HFFc6 (cell line): ENCODE data around the gene DPP6. TPM values are rescaled to one million over a fixed set of nuclear protein-coding genes. Genes with fewer than 3 reads are reported as not detected.

Experiments
- DNase-seq: peaks from one replicate; pipeline ENCODE4 v3.0.0-alpha.2; 2018
- H3K27ac Mint-ChIP-seq: 2 replicates; pipeline ENCODE4 v1.8.0; 2020; ENCODE audit warnings: mild to moderate bottlenecking, mixed read lengths
- H3K27me3 Mint-ChIP-seq: 2 replicates; pipeline ENCODE4 v1.8.0; 2021; ENCODE audit warnings: mild to moderate bottlenecking, moderate library complexity, mixed read lengths; ENCODE audit not compliant: insufficient read depth
- H3K36me3 Mint-ChIP-seq: 2 replicates; pipeline ENCODE4 v1.8.0; 2021; ENCODE audit warnings: low read depth, mixed read lengths
- H3K4me1 Mint-ChIP-seq: 2 replicates; pipeline ENCODE4 v1.8.0; 2020; ENCODE audit warnings: low read depth, mixed read lengths
- H3K4me3 Mint-ChIP-seq: 2 replicates; pipeline ENCODE4 v1.8.0; 2020; ENCODE audit warnings: mild to moderate bottlenecking, moderate library complexity, mixed read lengths
- H3K9me3 Mint-ChIP-seq: 2 replicates; pipeline ENCODE4 v1.8.0; 2020; ENCODE audit warnings: mild to moderate bottlenecking, mixed read lengths
- total RNA-seq, 6 experiments: library from RNA; stranded (reverse); fragmentation: NEBNext Ultra II Directional; extraction: Animal tissue kit (Norgen Biotek cat#: 25700); gene quantifications; 2 replicates in 1 of 6; 3 replicates in 5 of 6; pipeline ENCODE4 v1.2.3, GENCODE V29; 2021
- TF ChIP-seq, protein P1 (sequence below): fragments of 200-600 bp; sonication (generic); IDR thresholded peaks from 2 replicates; pipeline ENCODE4 v1.5.0; 2021; ENCODE audit warnings: antibody characterized with exemption, mild to moderate bottlenecking

The DPP6 gene
- total RNA-seq, 6 experiments from 2014 or later: not detected

DNA sequence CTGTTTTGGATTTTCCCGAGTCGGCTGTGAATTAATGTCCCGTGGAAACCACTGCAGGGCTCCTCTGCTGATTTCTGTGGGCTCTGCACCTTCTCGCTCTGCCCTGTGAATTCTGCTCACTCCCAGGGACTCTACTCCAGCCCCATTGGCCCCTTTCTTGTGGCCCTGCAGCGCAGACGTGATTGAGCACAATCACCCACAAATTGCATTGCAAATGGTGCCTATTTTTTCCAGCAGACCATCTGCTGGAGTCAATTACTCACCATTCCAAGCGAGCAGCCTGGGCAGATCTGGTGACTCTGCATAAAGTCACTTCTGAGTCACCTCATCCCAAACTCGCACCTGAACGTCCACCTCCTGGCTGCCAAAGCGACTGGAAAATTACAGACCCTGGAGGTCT, 714.9 kb downstream of the DPP6 start:
- TF ChIP-seq, protein P1, sequence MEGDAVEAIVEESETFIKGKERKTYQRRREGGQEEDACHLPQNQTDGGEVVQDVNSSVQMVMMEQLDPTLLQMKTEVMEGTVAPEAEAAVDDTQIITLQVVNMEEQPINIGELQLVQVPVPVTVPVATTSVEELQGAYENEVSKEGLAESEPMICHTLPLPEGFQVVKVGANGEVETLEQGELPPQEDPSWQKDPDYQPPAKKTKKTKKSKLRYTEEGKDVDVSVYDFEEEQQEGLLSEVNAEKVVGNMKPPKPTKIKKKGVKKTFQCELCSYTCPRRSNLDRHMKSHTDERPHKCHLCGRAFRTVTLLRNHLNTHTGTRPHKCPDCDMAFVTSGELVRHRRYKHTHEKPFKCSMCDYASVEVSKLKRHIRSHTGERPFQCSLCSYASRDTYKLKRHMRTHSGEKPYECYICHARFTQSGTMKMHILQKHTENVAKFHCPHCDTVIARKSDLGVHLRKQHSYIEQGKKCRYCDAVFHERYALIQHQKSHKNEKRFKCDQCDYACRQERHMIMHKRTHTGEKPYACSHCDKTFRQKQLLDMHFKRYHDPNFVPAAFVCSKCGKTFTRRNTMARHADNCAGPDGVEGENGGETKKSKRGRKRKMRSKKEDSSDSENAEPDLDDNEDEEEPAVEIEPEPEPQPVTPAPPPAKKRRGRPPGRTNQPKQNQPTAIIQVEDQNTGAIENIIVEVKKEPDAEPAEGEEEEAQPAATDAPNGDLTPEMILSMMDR: no peak
- no peak overlapping the region for H3K27ac Mint-ChIP-seq
- no peak overlapping the region for H3K4me3 Mint-ChIP-seq
- peaks cover 4% of the 10 kb centered on the region; the same call in 1 of the 2 replicates for H3K36me3 Mint-ChIP-seq
- H3K9me3 Mint-ChIP-seq: peaks cover 73% of the 10 kb centered on the region
- H3K27me3 Mint-ChIP-seq: peaks cover 3% of the 10 kb centered on the region; the same call in 1 of the 2 replicates
- no peaks in the 10 kb centered on the region for H3K4me1 Mint-ChIP-seq
- no peak for DNase-seq

DNA sequence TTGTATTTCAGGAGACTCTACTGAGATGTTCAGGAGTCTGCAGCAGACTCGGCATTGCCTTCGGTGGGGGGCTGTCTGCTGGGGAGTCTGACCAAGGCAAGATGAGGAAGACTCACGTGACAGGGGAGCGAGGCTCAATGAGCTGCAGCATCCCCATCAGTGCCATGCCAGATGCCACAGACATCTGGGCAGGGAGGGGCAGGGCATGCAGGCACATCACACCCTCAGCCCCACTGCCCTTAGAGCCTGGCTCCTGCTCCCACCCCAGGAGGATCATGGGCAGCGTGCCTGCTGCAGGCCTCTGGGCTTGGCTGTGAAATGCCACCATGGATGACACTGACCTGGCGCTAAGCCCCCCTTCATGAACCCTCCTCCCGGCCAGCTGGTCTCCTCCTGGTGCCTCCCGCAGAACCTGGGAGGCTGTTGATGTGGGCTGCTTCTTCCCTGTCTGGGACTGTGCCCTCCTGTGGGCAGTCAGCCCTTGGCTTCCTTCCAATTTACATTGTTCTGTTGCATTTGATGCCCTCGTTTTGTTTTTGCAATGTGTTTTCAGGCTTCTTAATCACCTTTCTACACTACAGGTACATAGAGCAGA, 715.7 kb downstream of the DPP6 start:
- no peak overlapping the region for H3K4me3 Mint-ChIP-seq
- peaks cover 11% of the 10 kb centered on the region; the same call in 1 of the 2 replicates for H3K36me3 Mint-ChIP-seq
- no peak overlapping the region for H3K27ac Mint-ChIP-seq
- H3K4me1 Mint-ChIP-seq: no peaks in the 10 kb centered on the region
- H3K9me3 Mint-ChIP-seq: peaks cover 80% of the 10 kb centered on the region
- DNase-seq: no peak
- TF ChIP-seq, protein P1: no peak
- H3K27me3 Mint-ChIP-seq: peaks cover 3% of the 10 kb centered on the region

DNA sequence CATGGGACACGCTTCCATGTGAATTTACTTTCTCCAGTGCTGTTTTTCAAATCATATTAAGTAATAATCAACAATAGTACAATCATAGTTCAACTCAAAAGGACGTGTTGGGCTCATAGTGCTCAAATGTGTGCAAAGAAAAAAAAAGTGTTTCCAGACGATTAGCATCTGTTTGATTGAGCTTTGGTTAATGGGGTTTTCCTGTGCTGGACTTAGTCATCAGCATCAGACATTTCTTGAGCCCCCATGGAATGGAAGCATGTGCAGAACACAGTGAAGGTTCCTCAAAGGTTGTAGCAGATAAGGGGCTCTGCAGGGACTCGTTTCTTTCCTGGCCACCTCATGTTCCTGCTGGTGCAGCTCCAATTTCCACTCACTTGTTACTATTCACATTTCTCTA, 716.8 kb downstream of the DPP6 start:
- peaks cover 11% of the 10 kb centered on the region; the same call in 1 of the 2 replicates for H3K36me3 Mint-ChIP-seq
- H3K27ac Mint-ChIP-seq: no peak overlapping the region
- no peaks in the 10 kb centered on the region for H3K4me1 Mint-ChIP-seq
- H3K27me3 Mint-ChIP-seq: peaks cover 3% of the 10 kb centered on the region
- H3K9me3 Mint-ChIP-seq: peaks cover 70% of the 10 kb centered on the region
- TF ChIP-seq, protein P1: no peak
- no peak for DNase-seq
- H3K4me3 Mint-ChIP-seq: no peak overlapping the region

DNA sequence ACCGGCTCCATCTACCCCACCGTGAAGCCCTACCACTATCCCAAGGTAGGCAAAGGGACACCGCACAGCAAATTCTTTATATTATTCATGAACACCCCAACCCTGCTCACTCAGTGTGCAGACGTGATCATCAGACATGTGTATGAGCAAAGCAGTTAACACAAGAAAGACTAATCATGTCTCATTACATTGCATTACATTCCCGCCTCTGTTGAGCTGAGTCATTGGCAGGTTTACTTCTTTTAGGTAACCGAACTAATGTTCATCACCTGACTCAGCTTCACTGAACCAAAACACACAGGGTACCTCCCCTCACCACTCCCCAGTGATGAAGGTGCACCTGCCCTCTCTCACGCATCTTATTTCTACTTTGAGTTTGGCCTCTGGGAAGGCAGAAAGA, 717.3 kb downstream of the DPP6 start:
- TF ChIP-seq, protein P1: no peak

DNA sequence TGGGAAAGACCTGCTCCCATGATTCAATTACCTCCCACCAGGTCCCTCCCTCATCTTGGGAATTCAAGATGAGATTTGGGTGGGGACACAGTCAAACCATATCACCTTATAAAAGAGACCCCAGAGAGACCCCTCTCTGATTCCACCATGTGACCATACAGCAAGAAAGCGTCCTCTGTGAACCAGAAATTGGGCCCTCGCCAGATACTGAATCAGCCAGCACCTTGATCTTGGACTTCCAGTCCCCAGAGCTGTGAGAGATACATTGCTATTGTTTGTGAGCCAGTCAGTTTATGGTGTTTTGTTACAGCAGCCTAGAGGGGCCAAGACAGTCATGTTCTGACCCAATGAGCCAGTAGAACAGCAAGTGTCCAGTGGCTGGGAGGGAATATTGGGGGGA, 718.2 kb downstream of the DPP6 start:
- no peak overlapping the region for H3K27ac Mint-ChIP-seq
- TF ChIP-seq, protein P1: no peak
- no peak overlapping the region for H3K4me3 Mint-ChIP-seq
- H3K27me3 Mint-ChIP-seq: peaks cover 3% of the 10 kb centered on the region
- H3K9me3 Mint-ChIP-seq: peaks cover 70% of the 10 kb centered on the region
- DNase-seq: no peak
- H3K36me3 Mint-ChIP-seq: peaks cover 11% of the 10 kb centered on the region; the same call in 1 of the 2 replicates
- H3K4me1 Mint-ChIP-seq: no peaks in the 10 kb centered on the region

More for the DNA sequence above, 717.3 kb downstream of the DPP6 start:
- H3K27ac Mint-ChIP-seq: no peak overlapping the region
- peaks cover 3% of the 10 kb centered on the region for H3K27me3 Mint-ChIP-seq
- H3K4me1 Mint-ChIP-seq: no peaks in the 10 kb centered on the region
- DNase-seq: no peak
- peaks cover 11% of the 10 kb centered on the region; the same call in 1 of the 2 replicates for H3K36me3 Mint-ChIP-seq
- H3K4me3 Mint-ChIP-seq: no peak overlapping the region
- peaks cover 71% of the 10 kb centered on the region for H3K9me3 Mint-ChIP-seq
